HG03520 (cell line): ENCODE results near the gene DNTTIP2.

Experiments used
- ATAC-seq: cut with Tn5 transposase; IDR thresholded peaks from one replicate; pipeline ENCODE4 v1.9.1; 2021; ENCODE audit warnings: mild to moderate bottlenecking, moderate library complexity; ENCODE audit not compliant: unreplicated experiment

Gene DNTTIP2

DNA sequence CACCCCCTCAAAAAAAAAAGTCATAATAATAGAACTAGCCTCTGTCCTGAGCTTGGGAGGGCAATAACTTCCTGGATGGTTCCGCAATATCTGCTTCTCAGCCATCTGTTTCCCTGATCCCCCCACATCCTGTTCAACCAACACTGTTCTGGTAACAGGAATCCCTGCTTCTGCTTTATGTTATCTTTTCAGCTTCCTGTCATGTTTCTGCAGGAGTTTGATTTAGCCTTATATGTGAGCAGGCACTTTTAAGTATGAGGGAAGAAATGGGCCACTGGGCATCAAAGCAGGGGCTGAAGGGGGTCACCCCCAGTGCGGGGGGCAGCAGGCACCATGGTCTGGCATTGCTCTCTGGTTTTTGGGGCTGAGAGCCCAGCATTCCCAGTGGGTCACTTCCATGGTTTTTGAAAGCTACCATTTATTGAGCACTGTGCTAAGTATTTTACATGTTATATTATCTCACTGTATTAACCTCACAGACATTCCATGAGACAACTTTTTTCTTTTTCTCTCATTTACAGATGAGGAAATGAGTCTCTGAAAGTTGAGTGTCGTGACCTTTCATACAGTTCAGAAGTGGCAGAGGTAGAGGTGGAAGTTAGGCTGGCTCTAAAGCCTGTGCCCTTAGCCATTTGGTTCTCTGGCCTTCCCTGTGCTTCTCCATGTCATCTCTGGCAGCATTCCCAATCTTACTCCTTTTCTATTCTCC lies 61.9 kb downstream of the DNTTIP2 start:
- no peak for ATAC-seq
